Measurements from ENCODE around the gene DCC.

Gene DCC

GRCh38 chr18:52875725-52876124 is 535.7 kb downstream of the DCC start:
- no peak overlapping the region for H3K4me3 ChIP-seq (ENCODE audit: low read depth, low read length)
- DNase-seq (ENCODE audit: low read depth): no peak
- no peak for TF ChIP-seq CTCF (IDR thresholded peaks at IDR 0.05; ENCODE audit: control insufficient read depth, extremely low read depth, insufficient read depth)

- H3K4me3 ChIP-seq (ENCODE audit: low read depth, low read length): no peak overlapping the region
- no peak for DNase-seq (ENCODE audit: low read depth)
- no peak for TF ChIP-seq CTCF (IDR thresholded peaks at IDR 0.05; ENCODE audit: control insufficient read depth, extremely low read depth, insufficient read depth)
Observed at GRCh38 chr18:52888014-52888413, 548.0 kb downstream of the DCC start.

- DNase-seq (ENCODE audit: low read depth): no peak
- H3K4me3 ChIP-seq (ENCODE audit: low read depth, low read length): no peak overlapping the region
- TF ChIP-seq CTCF (IDR thresholded peaks at IDR 0.05; ENCODE audit: control insufficient read depth, extremely low read depth, insufficient read depth): no peak
Observed at GRCh38 chr18:52894801-52895200, 554.8 kb downstream of the DCC start.

GRCh38 chr18:52897611-52898484 is 557.9 kb downstream of the DCC start:
- DNase-seq (ENCODE audit: low read depth): no peak
- TF ChIP-seq CTCF (IDR thresholded peaks at IDR 0.05; ENCODE audit: control insufficient read depth, extremely low read depth, insufficient read depth): no peak

GRCh38 chr18:52898485-52899058 is 558.6 kb downstream of the DCC start:
- no peak overlapping the region for H3K4me3 ChIP-seq (ENCODE audit: low read depth, low read length)
- no peak for DNase-seq (ENCODE audit: low read depth)
- no peak for TF ChIP-seq CTCF (IDR thresholded peaks at IDR 0.05; ENCODE audit: control insufficient read depth, extremely low read depth, insufficient read depth)

More at GRCh38 chr18:52897611-52898484, 557.9 kb downstream of the DCC start:
- no peak overlapping the region for H3K4me3 ChIP-seq (ENCODE audit: low read depth, low read length)

- no peak overlapping the region for H3K4me3 ChIP-seq (ENCODE audit: low read depth, low read length)
- no peak for DNase-seq (ENCODE audit: low read depth)
- TF ChIP-seq CTCF (IDR thresholded peaks at IDR 0.05; ENCODE audit: control insufficient read depth, extremely low read depth, insufficient read depth): no peak
Observed at GRCh38 chr18:52902188-52902587, 562.2 kb downstream of the DCC start.
